H1 (cell line): ENCODE data around the gene MDFIC. TPM values are rescaled to one million over a fixed set of nuclear protein-coding genes. Genes with fewer than 3 reads are reported as not detected.

Source experiments
- EP300 ChIP-seq, 2 experiments: IDR thresholded peaks; 1 replicate in 1 of 2; 2 replicates in 1 of 2; pipeline ENCODE4 v1.6.1; 2011 to 2012; ENCODE audit warnings: low read depth in 2 of 2, low read length in 2 of 2, mild to moderate bottlenecking in 2 of 2, borderline replicate concordance in 1 of 2, inconsistent platforms in 1 of 2, moderate library complexity in 1 of 2
- SUZ12 ChIP-seq: fragments of 200-600 bp; sonication (generic); IDR thresholded peaks from 2 replicates; pipeline ENCODE4 v1.6.1; 2012; ENCODE audit warnings: mild to moderate bottlenecking, inconsistent platforms, low read length, moderate library complexity, mixed read lengths
- polyA plus RNA-seq, 7 experiments: library from polyadenylated mRNA; depleted of rRNA in 3 of 7; stranded (reverse) in 5 of 7; unstranded in 2 of 7; fragments of >200 nt in 5 of 7; fragments of 200-250 nt in 2 of 7; gene quantifications; 1 replicate in 5 of 7; 2 replicates in 1 of 7; 4 replicates in 1 of 7; pipeline versions ENCODE4 v1.2.1 to v1.2.3, GENCODE V29; 2011 to 2013; ENCODE audit warnings: missing spikeins in 2 of 7, mixed read lengths in 2 of 7
- total RNA-seq: library from RNA; stranded (reverse); fragmentation: NEBNext Ultra II Directional; extraction: Animal tissue kit (Norgen Biotek cat#: 25700); gene quantifications from 2 replicates; pipeline ENCODE4 v1.2.1, GENCODE V29; 2021

Gene MDFIC
- total and polyA plus RNA-seq, 2 of the 8 experiments (the other 6 are each of a cell fraction or from before 2014, with no cell fraction given) = 2.3 to 11.4 TPM

- TF ChIP-seq SUZ12 (no peak), EP300 (IDR thresholded peaks at IDR 0.05; ENCODE audit: borderline replicate concordance in 1 of 2, low read depth in 2 of 2, low read length in 2 of 2) (no peak)
Observed at GRCh38 chr7:114959931-114960330, 38.0 kb downstream of the MDFIC start (continued).
